Measurements from ENCODE around the gene APOC3.

Gene APOC3

GRCh38 chr11:116864531-116864930, 34.8 kb downstream of the APOC3 start:
- no peak overlapping the region for H3K4me2 ChIP-seq (ENCODE audit: low read length)
- TF ChIP-seq, protein P1, sequence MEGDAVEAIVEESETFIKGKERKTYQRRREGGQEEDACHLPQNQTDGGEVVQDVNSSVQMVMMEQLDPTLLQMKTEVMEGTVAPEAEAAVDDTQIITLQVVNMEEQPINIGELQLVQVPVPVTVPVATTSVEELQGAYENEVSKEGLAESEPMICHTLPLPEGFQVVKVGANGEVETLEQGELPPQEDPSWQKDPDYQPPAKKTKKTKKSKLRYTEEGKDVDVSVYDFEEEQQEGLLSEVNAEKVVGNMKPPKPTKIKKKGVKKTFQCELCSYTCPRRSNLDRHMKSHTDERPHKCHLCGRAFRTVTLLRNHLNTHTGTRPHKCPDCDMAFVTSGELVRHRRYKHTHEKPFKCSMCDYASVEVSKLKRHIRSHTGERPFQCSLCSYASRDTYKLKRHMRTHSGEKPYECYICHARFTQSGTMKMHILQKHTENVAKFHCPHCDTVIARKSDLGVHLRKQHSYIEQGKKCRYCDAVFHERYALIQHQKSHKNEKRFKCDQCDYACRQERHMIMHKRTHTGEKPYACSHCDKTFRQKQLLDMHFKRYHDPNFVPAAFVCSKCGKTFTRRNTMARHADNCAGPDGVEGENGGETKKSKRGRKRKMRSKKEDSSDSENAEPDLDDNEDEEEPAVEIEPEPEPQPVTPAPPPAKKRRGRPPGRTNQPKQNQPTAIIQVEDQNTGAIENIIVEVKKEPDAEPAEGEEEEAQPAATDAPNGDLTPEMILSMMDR (IDR thresholded peaks at IDR 0.05), result no peak
- H3K9ac ChIP-seq, result no peak overlapping the region
- no peak overlapping the region for H3K27ac ChIP-seq
- H3K9me3 ChIP-seq (ENCODE audit: control insufficient read depth, low read length), result no peaks in the 10 kb centered on the region
- H3K4me3 ChIP-seq (ENCODE audit: low read depth, low read length), result no peak overlapping the region
- no peaks in the 10 kb centered on the region for H3K27me3 ChIP-seq (ENCODE audit: control insufficient read depth, insufficient read depth, low read length)
- H3K36me3 ChIP-seq (ENCODE audit: control insufficient read depth, insufficient read depth, low read length), result no peaks in the 10 kb centered on the region
- H3K79me2 ChIP-seq, result no peaks in the 10 kb centered on the region
- no peaks in the 10 kb centered on the region for H3K4me1 ChIP-seq
- H2AFZ ChIP-seq, result no peak overlapping the region

DNA sequence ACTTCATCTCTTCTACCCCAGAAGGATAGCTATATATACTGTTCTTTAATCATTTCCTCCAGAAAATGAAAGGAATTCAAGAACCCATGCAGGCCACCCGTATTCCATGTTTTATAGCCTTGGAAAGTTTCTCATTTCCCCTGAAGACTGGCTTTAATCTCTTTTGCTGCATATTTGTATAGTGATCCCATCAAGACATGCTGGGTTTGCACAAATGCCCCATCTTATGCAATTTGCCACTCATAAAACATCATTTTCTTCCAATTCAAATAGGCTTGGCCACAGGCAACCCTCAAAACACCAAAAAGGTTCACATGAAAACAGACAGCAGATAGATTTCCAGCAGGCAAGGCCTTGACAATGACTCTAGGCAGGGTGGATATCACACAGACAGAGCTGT, 36.0 kb downstream of the APOC3 start:
- Histone ChIP-seq H2AFZ (no peak overlapping the region), H3K79me2 (no peaks in the 10 kb centered on the region), H3K27me3 (ENCODE audit: control insufficient read depth, insufficient read depth, low read length) (no peaks in the 10 kb centered on the region), H3K27ac (no peak overlapping the region), H3K4me3 (ENCODE audit: low read depth, low read length) (no peak overlapping the region), H3K4me1 (no peaks in the 10 kb centered on the region), H3K9ac (no peak overlapping the region), H3K4me2 (ENCODE audit: low read length) (no peak overlapping the region), H3K9me3 (ENCODE audit: control insufficient read depth, low read length) (no peaks in the 10 kb centered on the region), H3K36me3 (ENCODE audit: control insufficient read depth, insufficient read depth, low read length) (no peaks in the 10 kb centered on the region)
- TF ChIP-seq, protein P1 (IDR thresholded peaks at IDR 0.05), result no peak

DNA sequence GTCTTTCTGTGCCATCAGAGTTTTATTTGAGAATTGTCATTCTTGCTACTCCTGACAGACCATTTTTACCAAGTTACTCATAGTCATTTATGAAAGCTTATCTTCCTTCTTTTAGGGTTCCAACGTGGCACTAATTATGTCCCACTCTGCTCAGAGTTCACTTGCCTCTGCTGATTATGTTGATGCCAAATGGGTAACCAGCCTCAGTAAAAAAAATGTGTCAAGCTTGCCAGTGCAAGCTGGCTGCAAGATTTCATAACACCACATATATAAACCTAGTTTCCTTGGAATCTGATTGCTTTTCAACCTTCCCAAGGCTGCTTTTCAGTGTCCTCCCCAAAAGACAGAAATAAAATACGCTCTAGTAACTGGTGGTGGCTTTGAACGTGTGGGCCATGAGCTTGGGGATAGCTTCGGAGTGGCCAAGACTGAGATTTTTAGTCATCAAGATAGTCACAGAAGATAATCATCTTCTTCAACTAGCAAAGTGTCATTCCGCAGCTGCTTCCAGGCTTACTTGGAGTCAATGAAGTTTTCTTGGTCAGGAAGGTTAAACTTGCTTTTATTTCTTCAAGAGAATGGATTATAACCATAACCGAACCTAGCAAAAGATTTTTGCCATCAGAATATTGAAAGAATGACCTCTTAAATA, 37.2 kb downstream of the APOC3 start:
- TF ChIP-seq, protein P1 (IDR thresholded peaks at IDR 0.05), result no peak
- Histone ChIP-seq H3K4me2 (ENCODE audit: low read length) (no peak overlapping the region), H3K79me2 (no peaks in the 10 kb centered on the region), H3K9ac (no peak overlapping the region), H3K27me3 (ENCODE audit: control insufficient read depth, insufficient read depth, low read length) (no peaks in the 10 kb centered on the region), H3K4me1 (no peaks in the 10 kb centered on the region), H3K9me3 (ENCODE audit: control insufficient read depth, low read length) (no peaks in the 10 kb centered on the region), H3K36me3 (ENCODE audit: control insufficient read depth, insufficient read depth, low read length) (no peaks in the 10 kb centered on the region), H2AFZ (no peak overlapping the region), H3K4me3 (ENCODE audit: low read depth, low read length) (no peak overlapping the region), H3K27ac (no peak overlapping the region)

GRCh38 chr11:116867619-116868018, 37.9 kb downstream of the APOC3 start:
- Histone ChIP-seq H3K79me2 (no peaks in the 10 kb centered on the region), H3K27ac (no peak overlapping the region), H3K4me3 (ENCODE audit: low read depth, low read length) (no peak overlapping the region), H2AFZ (no peak overlapping the region), H3K36me3 (ENCODE audit: control insufficient read depth, insufficient read depth, low read length) (no peaks in the 10 kb centered on the region), H3K4me1 (no peaks in the 10 kb centered on the region), H3K4me2 (ENCODE audit: low read length) (no peak overlapping the region), H3K9ac (no peak overlapping the region), H3K9me3 (ENCODE audit: control insufficient read depth, low read length) (no peaks in the 10 kb centered on the region), H3K27me3 (ENCODE audit: control insufficient read depth, insufficient read depth, low read length) (no peaks in the 10 kb centered on the region)
- TF ChIP-seq, protein P1 (IDR thresholded peaks at IDR 0.05), result no peak

- H3K9me3 ChIP-seq (ENCODE audit: control insufficient read depth, low read length), result no peaks in the 10 kb centered on the region
- no peak overlapping the region for H3K27ac ChIP-seq
- TF ChIP-seq, protein P1 (IDR thresholded peaks at IDR 0.05), result no peak
- no peak overlapping the region for H3K9ac ChIP-seq
- no peak overlapping the region for H2AFZ ChIP-seq
- H3K79me2 ChIP-seq, result no peaks in the 10 kb centered on the region
- H3K4me3 ChIP-seq (ENCODE audit: low read depth, low read length), result no peak overlapping the region
- no peaks in the 10 kb centered on the region for H3K27me3 ChIP-seq (ENCODE audit: control insufficient read depth, insufficient read depth, low read length)
- H3K4me1 ChIP-seq, result no peaks in the 10 kb centered on the region
- H3K36me3 ChIP-seq (ENCODE audit: control insufficient read depth, insufficient read depth, low read length), result no peaks in the 10 kb centered on the region
- no peak overlapping the region for H3K4me2 ChIP-seq (ENCODE audit: low read length)
Observed at GRCh38 chr11:116868066-116868465, 38.4 kb downstream of the APOC3 start.
